ENCODE results near the gene MUC5AC. TPM values are rescaled to one million over a fixed set of nuclear protein-coding genes. Genes with fewer than 3 reads are reported as not detected.

Gene MUC5AC
- total RNA-seq, 2 experiments from 2014 or later, result not detected

DNA sequence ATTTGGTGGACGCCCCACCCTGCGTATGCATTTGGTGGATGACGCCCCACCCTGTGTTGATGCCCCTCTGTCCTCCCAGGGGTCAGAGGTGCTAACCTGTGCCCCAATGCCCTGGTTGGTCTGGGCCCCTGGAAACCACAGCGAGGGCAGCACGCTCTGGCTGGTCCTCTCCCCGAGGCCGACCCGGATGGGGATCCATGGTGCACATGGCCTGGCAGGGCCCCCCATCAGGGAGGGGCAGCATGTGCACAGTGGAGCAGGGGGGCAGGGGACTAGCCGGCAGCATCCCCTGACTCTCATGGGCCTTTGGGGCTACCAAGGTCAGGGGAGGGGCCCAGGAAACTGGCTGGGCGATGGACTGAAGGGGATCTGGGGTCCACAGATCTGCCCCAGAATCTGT is 7.6 kb upstream of the MUC5AC start:
- Mint-ChIP-seq H3K9me3 (no peaks in the 10 kb centered on the region), H3K4me1 (ENCODE audit: low read depth) (no peaks in the 10 kb centered on the region), H3K4me3 (no peak overlapping the region), H3K27me3 (peaks cover 17% of the 10 kb centered on the region), H3K36me3 (ENCODE audit: low read depth) (no peaks in the 10 kb centered on the region), H3K27ac (no peak overlapping the region)
- TF ChIP-seq, protein P1, sequence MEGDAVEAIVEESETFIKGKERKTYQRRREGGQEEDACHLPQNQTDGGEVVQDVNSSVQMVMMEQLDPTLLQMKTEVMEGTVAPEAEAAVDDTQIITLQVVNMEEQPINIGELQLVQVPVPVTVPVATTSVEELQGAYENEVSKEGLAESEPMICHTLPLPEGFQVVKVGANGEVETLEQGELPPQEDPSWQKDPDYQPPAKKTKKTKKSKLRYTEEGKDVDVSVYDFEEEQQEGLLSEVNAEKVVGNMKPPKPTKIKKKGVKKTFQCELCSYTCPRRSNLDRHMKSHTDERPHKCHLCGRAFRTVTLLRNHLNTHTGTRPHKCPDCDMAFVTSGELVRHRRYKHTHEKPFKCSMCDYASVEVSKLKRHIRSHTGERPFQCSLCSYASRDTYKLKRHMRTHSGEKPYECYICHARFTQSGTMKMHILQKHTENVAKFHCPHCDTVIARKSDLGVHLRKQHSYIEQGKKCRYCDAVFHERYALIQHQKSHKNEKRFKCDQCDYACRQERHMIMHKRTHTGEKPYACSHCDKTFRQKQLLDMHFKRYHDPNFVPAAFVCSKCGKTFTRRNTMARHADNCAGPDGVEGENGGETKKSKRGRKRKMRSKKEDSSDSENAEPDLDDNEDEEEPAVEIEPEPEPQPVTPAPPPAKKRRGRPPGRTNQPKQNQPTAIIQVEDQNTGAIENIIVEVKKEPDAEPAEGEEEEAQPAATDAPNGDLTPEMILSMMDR (IDR thresholded peaks at IDR 0.05), result no peak
- Histone ChIP-seq H3K4me1 (ENCODE audit: insufficient read depth, low read length) (peaks cover 6% of the 10 kb centered on the region), H3K27ac (ENCODE audit: low read depth in 1 of 2, low read length in 2 of 2) (no peak overlapping the region), H3K36me3 (ENCODE audit: insufficient read depth, low read length) (no peaks in the 10 kb centered on the region), H3K27me3 (ENCODE audit: control insufficient read depth in 1 of 2, insufficient read depth in 2 of 2, low read length in 2 of 2) (peaks cover 5 to 7% of the 10 kb centered on the region in 2 experiments), H3K4me3 (ENCODE audit: low read length) (no peak overlapping the region), H3K9me3 (ENCODE audit: control insufficient read depth in 1 of 2, insufficient read depth in 1 of 2, low read length in 2 of 2) (peaks cover 0 to 25% of the 10 kb centered on the region in 2 experiments)
- ATAC-seq (ENCODE audit: poor library complexity) (no peak), DNase-seq (peak in 1 of 14 experiments; percentile 8)
- intact Hi-C loops (cut with DNase I, micrococcal nuclease), result no loop called here
- CTCF ChIA-PET, result no interaction called here
- POLR2A ChIA-PET, result no interaction called here

DNA sequence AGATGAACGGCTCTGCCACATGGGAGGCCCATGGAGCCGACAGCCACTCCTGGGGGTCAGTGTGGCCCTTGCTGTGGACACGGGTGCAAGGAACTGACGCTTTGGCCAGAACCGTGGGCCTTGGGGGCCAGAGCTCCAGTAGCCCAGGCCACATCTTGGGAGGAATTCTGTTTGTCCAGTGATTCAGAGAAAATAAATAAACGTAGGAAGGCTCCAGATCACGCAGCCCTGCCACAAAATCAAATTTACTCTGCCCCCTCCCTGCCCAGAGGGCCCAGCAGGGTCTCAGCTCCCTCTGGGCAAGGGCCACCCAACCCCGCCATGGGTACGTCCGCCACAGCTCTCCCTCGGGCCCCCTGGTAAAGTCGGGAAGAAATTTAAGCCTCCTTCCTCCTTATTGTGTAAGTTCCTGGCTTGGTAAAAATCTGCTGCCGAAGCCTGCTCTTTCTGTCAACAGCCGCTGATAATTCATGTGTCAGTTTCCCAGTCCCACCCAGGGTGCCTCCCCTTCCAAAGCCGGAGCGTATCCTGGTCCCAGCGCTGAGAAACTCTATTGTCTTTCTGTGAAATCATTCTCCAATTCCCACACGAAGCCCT is 6.9 kb upstream of the MUC5AC start:
- Mint-ChIP-seq H3K27me3 (peaks cover 17% of the 10 kb centered on the region), H3K4me1 (ENCODE audit: low read depth) (no peaks in the 10 kb centered on the region), H3K9me3 (no peaks in the 10 kb centered on the region), H3K36me3 (ENCODE audit: low read depth) (no peaks in the 10 kb centered on the region), H3K4me3 (no peak overlapping the region), H3K27ac (no peak overlapping the region)
- intact Hi-C loops (cut with DNase I, micrococcal nuclease), result no loop called here
- DNase-seq (peak in 1 of 14 experiments; percentile 3), ATAC-seq (ENCODE audit: poor library complexity) (no peak)
- TF ChIP-seq, protein P1 (IDR thresholded peaks at IDR 0.05), result no peak
- no peak overlapping the region for H3K27ac ChIP-seq (ENCODE audit: low read depth in 1 of 2, low read length in 2 of 2)
- peaks cover 0 to 21% of the 10 kb centered on the region in 2 experiments for H3K9me3 ChIP-seq (ENCODE audit: control insufficient read depth in 1 of 2, insufficient read depth in 1 of 2, low read length in 2 of 2)
- no peaks in the 10 kb centered on the region for H3K36me3 ChIP-seq (ENCODE audit: insufficient read depth, low read length)
- ChIA-PET POLR2A (no interaction called here), CTCF (no interaction called here)
- H3K4me3 ChIP-seq (ENCODE audit: low read length), result no peak overlapping the region
- H3K4me1 ChIP-seq (ENCODE audit: insufficient read depth, low read length), result peaks cover 6% of the 10 kb centered on the region
- H3K27me3 ChIP-seq (ENCODE audit: control insufficient read depth in 1 of 2, insufficient read depth in 2 of 2, low read length in 2 of 2), result peaks cover 5 to 7% of the 10 kb centered on the region in 2 experiments

DNA sequence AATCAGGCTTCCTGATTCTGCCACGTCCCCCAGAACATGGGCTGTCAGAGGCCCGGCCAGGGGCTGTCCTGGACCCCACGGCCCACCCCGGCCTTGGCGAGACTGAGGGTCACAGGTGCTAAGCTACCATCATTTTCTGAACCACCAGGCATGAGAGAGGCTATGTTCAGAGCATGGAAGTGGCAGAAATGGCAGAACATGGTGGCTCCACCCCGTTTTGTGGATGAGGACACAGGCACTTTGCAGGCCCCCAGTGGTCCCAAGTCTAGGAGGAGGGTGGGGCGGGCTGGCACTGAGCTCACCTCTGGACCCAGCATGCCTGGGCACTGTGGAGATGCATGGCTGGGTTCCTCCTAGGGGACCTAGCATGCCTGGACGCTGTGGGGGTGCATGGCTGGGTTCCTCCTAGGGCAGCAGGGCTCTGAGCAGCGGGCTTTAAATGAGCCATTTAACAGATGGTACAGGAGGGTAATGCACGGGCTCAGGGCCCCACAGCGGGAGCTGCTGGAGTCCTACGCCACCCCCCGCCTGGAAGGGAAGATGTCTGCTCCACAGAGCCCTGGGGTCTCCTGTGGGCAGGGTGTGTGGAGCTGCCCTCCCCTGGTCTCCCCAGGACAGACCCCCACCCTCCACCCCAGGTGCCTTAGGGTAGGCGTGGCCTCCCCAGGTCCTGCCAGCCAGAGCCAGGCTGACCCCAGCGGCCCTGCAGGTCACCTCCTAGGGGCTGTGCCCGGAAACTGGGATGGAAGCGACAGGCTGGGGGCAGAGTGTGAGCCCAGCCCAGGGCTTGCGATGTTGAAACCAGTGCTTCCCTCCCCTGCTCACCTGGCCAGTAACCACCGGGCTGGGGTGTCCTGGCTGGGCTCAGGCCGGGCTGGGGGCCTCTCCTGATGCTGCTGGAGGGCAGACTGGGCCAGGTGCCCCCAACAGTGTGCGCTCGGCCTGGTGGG is 6.1 kb upstream of the MUC5AC start:
- TF ChIP-seq, protein P1 (IDR thresholded peaks at IDR 0.05), result no peak
- CTCF ChIA-PET, result no interaction called here
- H3K4me1 Mint-ChIP-seq (ENCODE audit: low read depth), result no peaks in the 10 kb centered on the region
- Histone ChIP-seq H3K27ac (ENCODE audit: low read depth in 1 of 2, low read length in 2 of 2) (no peak overlapping the region), H3K36me3 (ENCODE audit: insufficient read depth, low read length) (no peaks in the 10 kb centered on the region), H3K4me3 (ENCODE audit: low read length) (no peak overlapping the region), H3K27me3 (ENCODE audit: control insufficient read depth in 1 of 2, insufficient read depth in 2 of 2, low read length in 2 of 2) (peaks cover 5 to 7% of the 10 kb centered on the region in 2 experiments), H3K4me1 (ENCODE audit: insufficient read depth, low read length) (peaks cover 6% of the 10 kb centered on the region), H3K9me3 (ENCODE audit: control insufficient read depth in 1 of 2, insufficient read depth in 1 of 2, low read length in 2 of 2) (peaks cover 0 to 16% of the 10 kb centered on the region in 2 experiments)
- H3K27me3 Mint-ChIP-seq, result peaks cover 14% of the 10 kb centered on the region
- intact Hi-C loops (cut with DNase I, micrococcal nuclease), result no loop called here
- DNase-seq (peak in 2 of 14 experiments; percentile 14 to 26), ATAC-seq (ENCODE audit: poor library complexity) (no peak)
- no peaks in the 10 kb centered on the region for H3K36me3 Mint-ChIP-seq (ENCODE audit: low read depth)
- H3K27ac Mint-ChIP-seq, result no peak overlapping the region
- no peak overlapping the region for H3K4me3 Mint-ChIP-seq
- POLR2A ChIA-PET, result no interaction called here
- H3K9me3 Mint-ChIP-seq, result no peaks in the 10 kb centered on the region
